Keratinocyte (primary cell): ENCODE results near the gene DHX34. TPM values are rescaled to one million over a fixed set of nuclear protein-coding genes. Genes with fewer than 3 reads are reported as not detected.
A peak's percentile ranks its signal among the peaks of the same experiment; 100 is the strongest.

Source experiments
- DNase-seq: peaks from one replicate; pipeline ENCODE4 v3.0.0-alpha.2; 2011; ENCODE audit warnings: low read depth, missing footprints, low spot score
- FAIRE-seq: peaks from 2 replicates; lab custom pipeline; 2011; peaks lifted over from hg19 to GRCh38; lab: Jason Lieb, UNC
- H2AFZ ChIP-seq: 2 replicates; pipeline ENCODE4 v1.6.0; 2012; ENCODE audit warnings: low read length, control low read depth, inconsistent platforms; ENCODE audit not compliant: control insufficient read depth
- H3K27ac ChIP-seq: 2 replicates; pipeline ENCODE4 v1.5.1; 2011; ENCODE audit warnings: low read length; ENCODE audit not compliant: control insufficient read depth, insufficient read depth
- H3K27me3 ChIP-seq: 3 replicates; pipeline ENCODE4 v1.6.0; 2011; ENCODE audit warnings: low read length; ENCODE audit not compliant: control insufficient read depth, insufficient read depth; ENCODE audit errors: extremely low read depth
- H3K36me3 ChIP-seq, 2 experiments: 2 replicates in 1 of 2; 3 replicates in 1 of 2; pipeline ENCODE4 v1.5.1; 2011; ENCODE audit warnings: low read length in 2 of 2, mild to moderate bottlenecking in 1 of 2; ENCODE audit not compliant: control insufficient read depth in 2 of 2, insufficient read depth in 2 of 2; ENCODE audit errors: extremely low read depth in 1 of 2
- H3K4me1 ChIP-seq: 3 replicates; pipeline ENCODE4 v1.5.1; 2011; ENCODE audit warnings: low read length; ENCODE audit not compliant: control insufficient read depth, insufficient read depth; ENCODE audit errors: extremely low read depth
- H3K4me2 ChIP-seq: 3 replicates; pipeline ENCODE4 v1.6.0; 2011; ENCODE audit warnings: low read depth, low read length; ENCODE audit not compliant: control insufficient read depth, insufficient read depth; ENCODE audit errors: extremely low read depth
- H3K4me3 ChIP-seq, 3 experiments: fragments of 200-600 bp in 1 of 3; sonication (generic) in 1 of 3; 2 replicates in 2 of 3; 3 replicates in 1 of 3; pipeline ENCODE4 v1.5.1; 2011 to 2016; ENCODE audit warnings: low read length in 3 of 3, mild to moderate bottlenecking in 3 of 3, control low read depth in 2 of 3, inconsistent platforms in 1 of 3, low read depth in 1 of 3, mixed read lengths in 1 of 3, mixed run types in 1 of 3, moderate library complexity in 1 of 3; ENCODE audit not compliant: control insufficient read depth in 2 of 3, insufficient read depth in 2 of 3; ENCODE audit errors: extremely low read depth in 1 of 3
- H3K79me2 ChIP-seq: 2 replicates; pipeline ENCODE4 v1.6.0; 2012; ENCODE audit warnings: low read length; ENCODE audit not compliant: control insufficient read depth, insufficient read depth
- H3K9ac ChIP-seq: 3 replicates; pipeline ENCODE4 v1.6.0; 2011; ENCODE audit warnings: low read length; ENCODE audit not compliant: control insufficient read depth, insufficient read depth; ENCODE audit errors: extremely low read depth
- H3K9me1 ChIP-seq: 3 replicates; pipeline ENCODE4 v1.6.0; 2011; ENCODE audit warnings: low read length; ENCODE audit not compliant: control insufficient read depth, insufficient read depth; ENCODE audit errors: extremely low read depth
- H3K9me3 ChIP-seq: 2 replicates; pipeline ENCODE4 v1.5.1; 2012; ENCODE audit warnings: low read depth, low read length; ENCODE audit not compliant: control insufficient read depth
- H4K20me1 ChIP-seq: 3 replicates; pipeline ENCODE4 v1.6.0; 2011; ENCODE audit warnings: low read length; ENCODE audit not compliant: control insufficient read depth, insufficient read depth; ENCODE audit errors: extremely low read depth
- EZH2 ChIP-seq: IDR thresholded peaks from one replicate; pipeline ENCODE4 v1.6.1; 2012; ENCODE audit warnings: inconsistent platforms, mild to moderate bottlenecking, low read length, moderate library complexity
- dilution Hi-C: fragments of 300-500 bp; cut with MboI; formaldehyde crosslinking; loops from one replicate; pipeline ENCODE4 v1.7.0; 2020; ENCODE audit warnings: low sequenced_read_pairs; ENCODE audit not compliant: extremely low pct_ligation_motif_present
- polyA plus RNA-seq, 5 experiments: library from polyadenylated mRNA; depleted of rRNA in 3 of 5; stranded (reverse) in 3 of 5; stranded (forward) in 1 of 5; unstranded in 1 of 5; fragments of >200 nt; gene quantifications; 1 replicate in 1 of 5; 2 replicates in 3 of 5; 3 replicates in 1 of 5; pipeline versions ENCODE4 v1.2.1 to v1.2.3, GENCODE V29; 2011 to 2012; ENCODE audit warnings: missing spikeins in 2 of 5, low read depth in 1 of 5, low replicate concordance in 1 of 5
- TF ChIP-seq, protein P1 (sequence below), 3 experiments: IDR thresholded peaks in 1 of 3; conservative IDR thresholded peaks in 1 of 3; optimal IDR thresholded peaks in 1 of 3; 2 replicates in 2 of 3; 3 replicates in 1 of 3; pipeline versions ENCODE3 to v1.5.1; 2011; ENCODE audit warnings: low read length in 3 of 3, mild to moderate bottlenecking in 3 of 3, moderate library complexity in 2 of 3, control low read depth in 1 of 3, inconsistent platforms in 1 of 3; ENCODE audit not compliant: insufficient read depth in 2 of 3; ENCODE audit errors: extremely low read depth in 1 of 3

Gene DHX34
- polyA plus RNA-seq, 1 donor (not counting 4 experiments of a cell fraction or from before 2014, with no cell fraction given), result 6.4 TPM

DNA sequence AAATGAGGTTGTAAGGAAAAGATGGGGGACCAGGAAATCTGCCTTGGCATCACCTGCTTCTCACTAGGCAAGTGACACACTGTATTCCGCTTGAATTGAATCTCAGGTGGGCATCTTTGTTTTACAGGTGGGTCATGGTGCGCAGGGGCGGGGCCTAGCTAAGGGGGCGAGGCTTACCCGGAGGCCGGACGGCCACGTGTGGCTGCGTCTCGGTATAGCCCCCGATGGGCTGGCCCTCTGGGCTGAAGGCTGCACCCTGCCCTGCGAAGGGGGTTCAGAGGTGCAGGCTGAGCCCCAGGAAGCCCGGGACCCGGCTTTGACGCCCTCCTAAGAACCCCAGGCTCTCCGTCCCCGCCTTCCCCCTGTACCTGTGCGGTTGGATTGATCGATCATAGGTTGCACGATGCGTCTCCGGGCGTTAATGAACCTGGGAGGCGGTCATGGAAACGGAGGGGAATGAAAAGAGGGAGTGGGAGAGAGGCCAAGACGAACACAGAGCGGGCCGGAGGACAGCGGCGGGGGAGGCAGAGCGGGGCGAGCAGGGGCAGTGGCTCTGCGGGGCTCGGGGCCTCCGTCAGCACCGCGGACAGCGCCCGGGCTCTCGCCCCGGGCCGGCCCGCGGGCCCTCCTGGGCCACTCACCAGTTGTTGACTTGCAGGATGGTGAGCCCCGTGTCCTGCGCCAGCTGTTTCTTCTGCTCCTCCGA lies 57.7 kb downstream of the DHX34 start:
- H3K9me3 ChIP-seq, result no peaks in the 10 kb centered on the region
- DNase-seq (no peak), FAIRE-seq (no peak)
- no peaks in the 10 kb centered on the region for H3K9me1 ChIP-seq
- H3K4me2 ChIP-seq, result no peak overlapping the region
- no peaks in the 10 kb centered on the region for H3K79me2 ChIP-seq
- no peak overlapping the region for H2AFZ ChIP-seq
- H3K27ac ChIP-seq, result no peak overlapping the region
- no peak overlapping the region for H3K9ac ChIP-seq
- no peaks in the 10 kb centered on the region for H3K4me1 ChIP-seq
- no peak overlapping the region for H3K4me3 ChIP-seq
- no peaks in the 10 kb centered on the region for H3K36me3 ChIP-seq
- TF ChIP-seq, protein P1, sequence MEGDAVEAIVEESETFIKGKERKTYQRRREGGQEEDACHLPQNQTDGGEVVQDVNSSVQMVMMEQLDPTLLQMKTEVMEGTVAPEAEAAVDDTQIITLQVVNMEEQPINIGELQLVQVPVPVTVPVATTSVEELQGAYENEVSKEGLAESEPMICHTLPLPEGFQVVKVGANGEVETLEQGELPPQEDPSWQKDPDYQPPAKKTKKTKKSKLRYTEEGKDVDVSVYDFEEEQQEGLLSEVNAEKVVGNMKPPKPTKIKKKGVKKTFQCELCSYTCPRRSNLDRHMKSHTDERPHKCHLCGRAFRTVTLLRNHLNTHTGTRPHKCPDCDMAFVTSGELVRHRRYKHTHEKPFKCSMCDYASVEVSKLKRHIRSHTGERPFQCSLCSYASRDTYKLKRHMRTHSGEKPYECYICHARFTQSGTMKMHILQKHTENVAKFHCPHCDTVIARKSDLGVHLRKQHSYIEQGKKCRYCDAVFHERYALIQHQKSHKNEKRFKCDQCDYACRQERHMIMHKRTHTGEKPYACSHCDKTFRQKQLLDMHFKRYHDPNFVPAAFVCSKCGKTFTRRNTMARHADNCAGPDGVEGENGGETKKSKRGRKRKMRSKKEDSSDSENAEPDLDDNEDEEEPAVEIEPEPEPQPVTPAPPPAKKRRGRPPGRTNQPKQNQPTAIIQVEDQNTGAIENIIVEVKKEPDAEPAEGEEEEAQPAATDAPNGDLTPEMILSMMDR (optimal IDR thresholded peaks at IDR 0.05 in 1 of 3, IDR thresholded peaks at IDR 0.05 in 1 of 3, conservative IDR thresholded peaks at IDR 0.05 in 1 of 3; ENCODE audit: extremely low read depth in 1 of 3, insufficient read depth in 2 of 3, low read length in 3 of 3), result no peak
- TF ChIP-seq EZH2, result peak; percentile 14
- peaks cover 21% of the 10 kb centered on the region for H3K27me3 ChIP-seq
- dilution Hi-C loops, result no loop called here
- H4K20me1 ChIP-seq, result peaks cover 5% of the 10 kb centered on the region

- FAIRE-seq (no peak), DNase-seq (no peak)
- TF ChIP-seq, protein P1 (optimal IDR thresholded peaks at IDR 0.05 in 1 of 3, IDR thresholded peaks at IDR 0.05 in 1 of 3, conservative IDR thresholded peaks at IDR 0.05 in 1 of 3; ENCODE audit: extremely low read depth in 1 of 3, insufficient read depth in 2 of 3, low read length in 3 of 3), result no peak
- no peak for TF ChIP-seq EZH2
- H4K20me1 ChIP-seq, result peaks cover 5% of the 10 kb centered on the region
- no peaks in the 10 kb centered on the region for H3K9me3 ChIP-seq
- H3K4me1 ChIP-seq, result no peaks in the 10 kb centered on the region
- H3K4me2 ChIP-seq, result no peak overlapping the region
- peaks cover 25% of the 10 kb centered on the region for H3K27me3 ChIP-seq
- no peaks in the 10 kb centered on the region for H3K79me2 ChIP-seq
- no peak overlapping the region for H3K9ac ChIP-seq
- no peak overlapping the region for H3K4me3 ChIP-seq
- no peaks in the 10 kb centered on the region for H3K36me3 ChIP-seq
- dilution Hi-C loops, result no loop called here
- H2AFZ ChIP-seq, result no peak overlapping the region
- H3K27ac ChIP-seq, result no peak overlapping the region
- no peaks in the 10 kb centered on the region for H3K9me1 ChIP-seq
Observed at GRCh38 chr19:47407417-47407774, 58.3 kb downstream of the DHX34 start.
